HepG2 (cell line): ENCODE results near the gene ZNF189. TPM values are rescaled to one million over a fixed set of nuclear protein-coding genes. Genes with fewer than 3 reads are reported as not detected.
A peak's percentile ranks its signal among the peaks of the same experiment; 100 is the strongest.

Experiments
- CREM ChIP-seq, 2 experiments: sonication (generic) in 1 of 2; formaldehyde crosslinking in 1 of 2; IDR thresholded peaks; 2 replicates each; pipeline versions ENCODE4 v1.4.0 to v1.6.1; 2016 to 2020; ENCODE audit warnings: antibody characterized with exemption in 1 of 2, mild to moderate bottlenecking in 1 of 2, missing genetic modification reagents in 1 of 2
- DNMT3B ChIP-seq: conservative IDR thresholded peaks from 2 replicates; pipeline ENCODE4 v1.6.1; 2016; ENCODE audit warnings: missing biosample characterization, control low read depth
- KLF9 ChIP-seq: IDR thresholded peaks from 2 replicates; pipeline ENCODE4 v1.6.1; 2016; ENCODE audit warnings: low read depth
- MIER3 ChIP-seq: IDR thresholded peaks from 2 replicates; pipeline ENCODE4 v1.6.1; 2016; ENCODE audit warnings: missing compliant biosample characterization, borderline replicate concordance
- NFE2 ChIP-seq: sonication (generic); formaldehyde crosslinking; IDR thresholded peaks from 2 replicates; pipeline ENCODE4 v1.4.0; 2020; ENCODE audit warnings: missing genetic modification reagents
- PAWR ChIP-seq: sonication (generic); formaldehyde crosslinking; IDR thresholded peaks from 2 replicates; pipeline ENCODE4 v1.4.0; 2020; ENCODE audit warnings: missing genetic modification reagents, mild to moderate bottlenecking, borderline replicate concordance
- PCBP1 ChIP-seq: fragments of 200-400 bp; formaldehyde crosslinking; IDR thresholded peaks from 2 replicates; pipeline ENCODE4 v1.6.1; 2017; ENCODE audit warnings: mild to moderate bottlenecking, low read depth, low read length, borderline replicate concordance
- PLSCR1 ChIP-seq: sonication (generic); formaldehyde crosslinking; IDR thresholded peaks from 2 replicates; pipeline ENCODE4 v1.5.0; 2020; ENCODE audit warnings: missing genetic modification reagents, mild to moderate bottlenecking, borderline replicate concordance
- POLR2AphosphoS5 ChIP-seq: IDR thresholded peaks from 2 replicates; pipeline ENCODE4 v1.6.1; 2012; ENCODE audit warnings: low read depth, low read length
- RELA ChIP-seq: sonication (generic); formaldehyde crosslinking; IDR thresholded peaks from 2 replicates; pipeline ENCODE4 v1.4.0; 2020; ENCODE audit warnings: missing genetic modification reagents
- SAP130 ChIP-seq: IDR thresholded peaks from 2 replicates; pipeline ENCODE4 v1.6.1; 2016; ENCODE audit warnings: low read depth
- SRF ChIP-seq: IDR thresholded peaks from 2 replicates; pipeline ENCODE4 v1.6.1; 2011; ENCODE audit warnings: mild to moderate bottlenecking, low read depth, low read length, moderate library complexity
- ZMAT5 ChIP-seq: sonication (generic); formaldehyde crosslinking; IDR thresholded peaks from 2 replicates; pipeline ENCODE4 v1.5.0; 2020; ENCODE audit warnings: mild to moderate bottlenecking, low read depth, missing genetic modification reagents, borderline replicate concordance
- ZNF281 ChIP-seq: sonication (generic); formaldehyde crosslinking; IDR thresholded peaks from 2 replicates; pipeline ENCODE4 v1.4.0; 2020; ENCODE audit warnings: missing genetic modification reagents, borderline replicate concordance
- ZNF3 ChIP-seq: IDR thresholded peaks from 2 replicates; pipeline ENCODE4 v1.7.0; 2017; ENCODE audit warnings: inconsistent platforms
- ZNF44 ChIP-seq: sonication (generic); formaldehyde crosslinking; IDR thresholded peaks from 2 replicates; pipeline ENCODE4 v1.5.1; 2020; ENCODE audit warnings: mild to moderate bottlenecking, missing genetic modification reagents
- ZNF547 ChIP-seq: sonication (generic); formaldehyde crosslinking; IDR thresholded peaks from 2 replicates; pipeline ENCODE4 v1.5.1; 2020; ENCODE audit warnings: mild to moderate bottlenecking, missing genetic modification reagents
- ZNF552 ChIP-seq: sonication (generic); formaldehyde crosslinking; IDR thresholded peaks from 2 replicates; pipeline ENCODE4 v1.9.0; 2022; ENCODE audit warnings: missing genetic modification reagents, mild to moderate bottlenecking, borderline replicate concordance
- ZNF724P ChIP-seq: sonication (generic); formaldehyde crosslinking; IDR thresholded peaks from 2 replicates; pipeline ENCODE4 v1.8.0; 2022; ENCODE audit warnings: missing genetic modification reagents, borderline replicate concordance
- ZNF768 ChIP-seq: sonication (generic); formaldehyde crosslinking; IDR thresholded peaks from 2 replicates; pipeline ENCODE4 v1.4.0; 2020; ENCODE audit warnings: missing genetic modification reagents
- ZNF782 ChIP-seq: sonication (generic); formaldehyde crosslinking; IDR thresholded peaks from 2 replicates; pipeline ENCODE4 v1.4.0; 2020; ENCODE audit warnings: missing genetic modification reagents, mild to moderate bottlenecking, borderline replicate concordance
- ZNF878 ChIP-seq: sonication (generic); formaldehyde crosslinking; IDR thresholded peaks from 2 replicates; pipeline ENCODE4 v1.8.1; 2023; ENCODE audit warnings: mild to moderate bottlenecking, missing genetic modification reagents, moderate library complexity
- ZSCAN5A ChIP-seq: sonication (generic); formaldehyde crosslinking; IDR thresholded peaks from 2 replicates; pipeline ENCODE4 v1.8.0; 2022; ENCODE audit warnings: mild to moderate bottlenecking, missing genetic modification reagents, borderline replicate concordance
- polyA plus RNA-seq, 8 experiments: library from polyadenylated mRNA; depleted of rRNA in 3 of 8; stranded (reverse) in 7 of 8; unstranded in 1 of 8; fragments of >200 nt; fragmentation: Illumina TruSeq in 4 of 8; extraction: Trizol in 4 of 8; gene quantifications; 2 replicates each; pipeline versions ENCODE4 v1.2.1 to v1.2.3, GENCODE V29; 2011 to 2016; ENCODE audit warnings: low read depth in 4 of 8, missing spikeins in 1 of 8, mixed read lengths in 1 of 8; ENCODE audit not compliant: insufficient read depth in 1 of 8
- total RNA-seq, 5 experiments: library from RNA; depleted of rRNA; stranded (reverse); fragments of >200 nt; fragmentation: Illumina TruSeq; extraction: Trizol; gene quantifications; 2 replicates each; pipeline ENCODE4 v1.2.3, GENCODE V29; 2016; ENCODE audit warnings: low read depth in 1 of 5

ZNF189 gene
- total and polyA plus RNA-seq, 2 of the 13 experiments (the other 11 are each of a cell fraction or from before 2014, with no cell fraction given) = 8.4 to 50.0 TPM

- TF ChIP-seq ZNF281 (no peak; the same call in 1 of the 2 replicates), ZNF44 (0 out of 2 replicates have a peak, but pooled peaks have one; percentile 17), SAP130 (CRISPR knock-in tag) (0 out of 2 replicates have a peak, but pooled peaks have one; percentile 9), PLSCR1 (CRISPR knock-in tag) (no peak), RELA (no peak), ZNF547 (CRISPR knock-in tag) (peak; percentile 75; the same call in 1 of the 2 replicates), ZMAT5 (no peak), CREM (IDR thresholded peaks at IDR 0.05) (no peak), CREM (CRISPR knock-in tag; IDR thresholded peaks at IDR 0.05) (no peak), POLR2AphosphoS5 (no peak), MIER3 (CRISPR knock-in tag) (no peak), ZNF768 (CRISPR knock-in tag) (0 out of 2 replicates have a peak, but pooled peaks have one; percentile 46), ZNF724P (no peak), ZNF3 (CRISPR knock-in tag) (no peak), ZNF878 (CRISPR knock-in tag) (0 out of 2 replicates have a peak, but pooled peaks have one; percentile 11), ZNF552 (no peak), DNMT3B (CRISPR knock-in tag) (no peak), KLF9 (CRISPR knock-in tag) (no peak), PCBP1 (peak; percentile 87; the same call in 1 of the 2 replicates), NFE2 (no peak), PAWR (no peak), SRF (no peak), ZNF782 (CRISPR knock-in tag) (0 out of 2 replicates have a peak, but pooled peaks have one; percentile 43), ZSCAN5A (CRISPR knock-in tag) (no peak)
Observed at GRCh38 chr9:101398930-101399642, 435 bp downstream of the ZNF189 start (continued).
